Measurements from ENCODE around the gene NAT14.
A peak's percentile ranks its signal among the peaks of the same experiment; 100 is the strongest.

The NAT14 gene

DNA sequence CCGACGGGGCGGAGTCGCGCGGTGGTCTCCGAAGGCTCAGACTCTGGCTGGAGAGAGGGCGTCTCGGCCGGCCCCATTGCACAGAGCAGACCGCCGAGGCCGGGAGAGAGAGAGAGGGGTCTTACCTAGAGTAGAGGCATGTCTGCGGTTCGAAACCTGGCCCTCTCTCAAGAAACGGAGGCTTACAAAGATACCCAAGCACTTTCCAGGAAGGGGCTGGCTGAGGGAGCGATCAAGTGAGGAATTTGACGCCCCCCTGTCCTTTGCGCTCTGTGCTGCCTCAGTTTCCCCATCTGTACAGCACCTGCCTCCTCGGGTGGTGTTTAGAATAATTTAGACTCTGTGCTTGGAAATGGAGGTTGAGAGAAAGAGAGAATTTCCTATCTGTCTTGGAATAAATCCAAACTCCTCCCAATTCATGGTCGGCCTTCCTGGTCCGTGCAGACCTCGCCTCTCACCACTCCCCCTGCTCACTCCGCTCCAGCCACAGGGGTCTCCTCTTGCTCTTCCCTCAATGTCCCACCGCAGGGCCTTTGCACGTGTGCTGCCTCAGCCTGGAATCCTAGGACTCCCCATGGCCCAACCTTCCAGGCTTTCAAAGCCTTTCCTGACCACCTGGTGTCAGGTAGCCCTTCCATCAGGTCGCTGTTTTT, 22.9 kb upstream of the NAT14 start:
- no peak overlapping the region for H3K27ac ChIP-seq (ENCODE audit: low read depth, low read length, severe bottlenecking)
- peaks cover 2% of the 10 kb centered on the region for H3K4me1 ChIP-seq (ENCODE audit: control insufficient read depth, insufficient read depth, low read length, poor library complexity, severe bottlenecking)
- no peaks in the 10 kb centered on the region for H3K36me3 ChIP-seq (ENCODE audit: control insufficient read depth, insufficient read depth, low read length)
- peak overlapping the region; percentile 66 for H3K4me3 ChIP-seq (ENCODE audit: extremely low read depth, insufficient read depth, low read length, poor library complexity, severe bottlenecking)
- 21 to 30% methylated on average over 15 to 23 of the region's 27 CpGs for WGBS, 2 experiments (ENCODE audit: insufficient coverage in 2 of 2)
- H3K9me3 ChIP-seq (ENCODE audit: control insufficient read depth, low read length): no peaks in the 10 kb centered on the region

GRCh38 chr19:55462722-55463121, 22.3 kb upstream of the NAT14 start:
- H3K27ac ChIP-seq (ENCODE audit: low read depth, low read length, severe bottlenecking): no peak overlapping the region
- H3K4me3 ChIP-seq (ENCODE audit: extremely low read depth, insufficient read depth, low read length, poor library complexity, severe bottlenecking): no peak overlapping the region
- no peaks in the 10 kb centered on the region for H3K9me3 ChIP-seq (ENCODE audit: control insufficient read depth, low read length)
- 64 to 100% methylated on average over 6 of the region's 11 CpGs for WGBS, 2 experiments (ENCODE audit: insufficient coverage in 2 of 2)
- H3K4me1 ChIP-seq (ENCODE audit: control insufficient read depth, insufficient read depth, low read length, poor library complexity, severe bottlenecking): peaks cover 2% of the 10 kb centered on the region
- no peaks in the 10 kb centered on the region for H3K36me3 ChIP-seq (ENCODE audit: control insufficient read depth, insufficient read depth, low read length)

DNA sequence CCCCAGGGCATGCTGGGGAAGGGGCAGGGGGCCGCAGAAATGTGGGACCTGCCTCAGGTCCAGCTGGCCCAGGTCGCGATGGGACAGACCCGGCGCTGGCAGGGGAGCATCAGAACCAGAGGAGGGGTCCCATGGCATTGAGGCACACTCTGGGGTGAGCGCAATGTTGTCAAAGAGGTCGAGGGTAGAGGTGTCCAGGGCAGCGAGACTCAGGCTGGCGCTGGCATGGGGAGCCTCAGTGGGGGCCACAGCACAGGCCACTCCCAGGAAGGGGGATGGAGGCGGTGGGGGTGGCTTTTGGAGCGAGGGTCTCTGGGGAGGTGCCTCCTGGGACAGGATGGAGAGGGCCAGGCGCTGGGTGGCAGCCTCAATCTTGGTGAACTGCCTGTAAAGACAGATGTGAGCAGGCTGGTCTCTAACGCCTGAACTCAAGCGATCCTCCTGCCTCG, 21.4 kb upstream of the NAT14 start:
- H3K9me3 ChIP-seq (ENCODE audit: control insufficient read depth, low read length): no peaks in the 10 kb centered on the region
- 68 to 75% methylated on average over 13 to 15 of the region's 15 CpGs for WGBS, 2 experiments (ENCODE audit: insufficient coverage in 2 of 2)
- H3K27ac ChIP-seq (ENCODE audit: low read depth, low read length, severe bottlenecking): no peak overlapping the region
- peaks cover 2% of the 10 kb centered on the region for H3K4me1 ChIP-seq (ENCODE audit: control insufficient read depth, insufficient read depth, low read length, poor library complexity, severe bottlenecking)
- no peaks in the 10 kb centered on the region for H3K36me3 ChIP-seq (ENCODE audit: control insufficient read depth, insufficient read depth, low read length)
- H3K4me3 ChIP-seq (ENCODE audit: extremely low read depth, insufficient read depth, low read length, poor library complexity, severe bottlenecking): no peak overlapping the region

- Histone ChIP-seq H3K4me3 (ENCODE audit: extremely low read depth, insufficient read depth, low read length, poor library complexity, severe bottlenecking) (no peak overlapping the region), H3K27ac (ENCODE audit: low read depth, low read length, severe bottlenecking) (no peak overlapping the region), H3K4me1 (ENCODE audit: control insufficient read depth, insufficient read depth, low read length, poor library complexity, severe bottlenecking) (peaks cover 2% of the 10 kb centered on the region), H3K9me3 (ENCODE audit: control insufficient read depth, low read length) (no peaks in the 10 kb centered on the region), H3K36me3 (ENCODE audit: control insufficient read depth, insufficient read depth, low read length) (no peaks in the 10 kb centered on the region)
- 68% methylated on average over 19 of the region's 23 CpGs for WGBS, 2 experiments (ENCODE audit: insufficient coverage in 2 of 2)
These were observed 20.8 kb upstream of the NAT14 start for GRCh38 chr19:55464039-55464661.

GRCh38 chr19:55464662-55465054, 20.3 kb upstream of the NAT14 start, which contains the start of gene C19orf85:
Gene C19orf85, minus strand, starts transcription at chr19:55464751. Its CDS starts 197 bp downstream, at chr19:55464554.
- no peak within 1 kb of the TSS for H3K4me3 ChIP-seq (ENCODE audit: extremely low read depth, insufficient read depth, low read length, poor library complexity, severe bottlenecking)
- H3K9me3 ChIP-seq (ENCODE audit: control insufficient read depth, low read length): no peaks in the 10 kb centered on the region
- peaks cover 2% of the 10 kb centered on the region for H3K4me1 ChIP-seq (ENCODE audit: control insufficient read depth, insufficient read depth, low read length, poor library complexity, severe bottlenecking)
- H3K36me3 ChIP-seq (ENCODE audit: control insufficient read depth, insufficient read depth, low read length): no peaks in the 10 kb centered on the region
- H3K27ac ChIP-seq (ENCODE audit: low read depth, low read length, severe bottlenecking): no peak within 1 kb of the TSS
- WGBS, 2 experiments (ENCODE audit: insufficient coverage in 2 of 2): 27 to 32% methylated on average over 10 to 11 of the region's 14 CpGs

DNA sequence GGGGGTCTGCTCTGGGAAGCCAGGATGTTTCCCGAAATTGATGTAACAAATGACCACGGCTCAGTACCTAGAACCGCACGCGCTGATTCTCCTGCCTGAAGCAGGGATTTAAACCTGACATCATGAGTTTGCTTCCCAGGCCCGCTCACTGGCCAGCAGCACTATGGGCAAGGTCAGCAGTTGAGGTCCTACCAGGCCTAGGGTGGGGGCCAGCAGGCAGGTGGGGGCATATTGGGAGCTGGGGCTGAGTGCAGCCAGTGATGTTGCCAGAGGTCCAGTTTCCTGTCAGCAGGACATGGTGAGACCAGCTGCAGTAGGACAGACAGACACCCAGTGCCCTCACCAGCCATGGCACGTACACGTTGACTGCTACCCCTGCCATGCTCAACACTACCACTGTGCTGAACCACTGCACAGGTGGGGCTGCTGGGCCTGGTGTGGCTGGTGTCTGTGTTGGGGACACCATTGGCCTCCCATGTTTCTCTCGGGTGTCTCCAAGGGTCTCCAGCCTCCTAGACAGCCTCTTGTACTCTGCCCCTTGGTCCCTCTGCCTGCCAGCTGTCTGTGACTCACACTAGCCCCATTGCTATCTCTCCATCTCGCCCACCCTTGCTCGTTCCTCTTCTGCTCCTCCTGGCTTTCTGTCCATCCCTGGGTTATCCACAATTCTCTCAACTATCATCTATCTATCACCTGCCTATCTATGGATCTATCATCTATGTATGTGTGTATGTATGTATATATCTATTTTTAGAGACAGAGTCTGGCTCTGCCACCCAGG, 19.3 kb upstream of the NAT14 start:
- H3K9me3 ChIP-seq (ENCODE audit: control insufficient read depth, low read length): no peaks in the 10 kb centered on the region
- 79 to 83% methylated on average over 8 to 10 of the region's 11 CpGs for WGBS, 2 experiments (ENCODE audit: insufficient coverage in 2 of 2)
- no peaks in the 10 kb centered on the region for H3K36me3 ChIP-seq (ENCODE audit: control insufficient read depth, insufficient read depth, low read length)
- no peak overlapping the region for H3K4me3 ChIP-seq (ENCODE audit: extremely low read depth, insufficient read depth, low read length, poor library complexity, severe bottlenecking)
- peaks cover 2% of the 10 kb centered on the region for H3K4me1 ChIP-seq (ENCODE audit: control insufficient read depth, insufficient read depth, low read length, poor library complexity, severe bottlenecking)
- no peak overlapping the region for H3K27ac ChIP-seq (ENCODE audit: low read depth, low read length, severe bottlenecking)

GRCh38 chr19:55466241-55466614, 18.8 kb upstream of the NAT14 start:
- Histone ChIP-seq H3K9me3 (ENCODE audit: control insufficient read depth, low read length) (no peaks in the 10 kb centered on the region), H3K4me3 (ENCODE audit: extremely low read depth, insufficient read depth, low read length, poor library complexity, severe bottlenecking) (no peak overlapping the region), H3K36me3 (ENCODE audit: control insufficient read depth, insufficient read depth, low read length) (no peaks in the 10 kb centered on the region), H3K27ac (ENCODE audit: low read depth, low read length, severe bottlenecking) (no peak overlapping the region), H3K4me1 (ENCODE audit: control insufficient read depth, insufficient read depth, low read length, poor library complexity, severe bottlenecking) (peaks cover 2% of the 10 kb centered on the region)
- WGBS, 2 experiments (ENCODE audit: insufficient coverage in 2 of 2): 91 to 96% methylated on average over 4 of the region's 4 CpGs

GRCh38 chr19:55467236-55468053, 17.5 kb upstream of the NAT14 start:
- no peaks in the 10 kb centered on the region for H3K4me1 ChIP-seq (ENCODE audit: control insufficient read depth, insufficient read depth, low read length, poor library complexity, severe bottlenecking)
- H3K9me3 ChIP-seq (ENCODE audit: control insufficient read depth, low read length): no peaks in the 10 kb centered on the region
- H3K27ac ChIP-seq (ENCODE audit: low read depth, low read length, severe bottlenecking): no peak overlapping the region
- H3K4me3 ChIP-seq (ENCODE audit: extremely low read depth, insufficient read depth, low read length, poor library complexity, severe bottlenecking): no peak overlapping the region
- 33 to 57% methylated on average over 17 to 24 of the region's 29 CpGs for WGBS, 2 experiments (ENCODE audit: insufficient coverage in 2 of 2)
- H3K36me3 ChIP-seq (ENCODE audit: control insufficient read depth, insufficient read depth, low read length): no peaks in the 10 kb centered on the region

- H3K36me3 ChIP-seq (ENCODE audit: control insufficient read depth, insufficient read depth, low read length): no peaks in the 10 kb centered on the region
- no peak overlapping the region for H3K4me3 ChIP-seq (ENCODE audit: extremely low read depth, insufficient read depth, low read length, poor library complexity, severe bottlenecking)
- H3K4me1 ChIP-seq (ENCODE audit: control insufficient read depth, insufficient read depth, low read length, poor library complexity, severe bottlenecking): peaks cover under 1% of the 10 kb centered on the region
- H3K9me3 ChIP-seq (ENCODE audit: control insufficient read depth, low read length): no peaks in the 10 kb centered on the region
- WGBS, 2 experiments (ENCODE audit: insufficient coverage in 2 of 2): 0 to 4% methylated on average over 1 to 4 of the region's 4 CpGs
- H3K27ac ChIP-seq (ENCODE audit: low read depth, low read length, severe bottlenecking): no peak overlapping the region
These were observed 17.0 kb upstream of the NAT14 start for GRCh38 chr19:55468054-55468393.

- Histone ChIP-seq H3K36me3 (ENCODE audit: control insufficient read depth, insufficient read depth, low read length) (no peaks in the 10 kb centered on the region), H3K4me1 (ENCODE audit: control insufficient read depth, insufficient read depth, low read length, poor library complexity, severe bottlenecking) (peaks cover 6% of the 10 kb centered on the region), H3K27ac (ENCODE audit: low read depth, low read length, severe bottlenecking) (no peak overlapping the region), H3K4me3 (ENCODE audit: extremely low read depth, insufficient read depth, low read length, poor library complexity, severe bottlenecking) (no peak overlapping the region), H3K9me3 (ENCODE audit: control insufficient read depth, low read length) (no peaks in the 10 kb centered on the region)
- WGBS, 2 experiments (ENCODE audit: insufficient coverage in 2 of 2): 90 to 93% methylated on average over 11 to 13 of the region's 13 CpGs
These were observed 13.7 kb upstream of the NAT14 start for GRCh38 chr19:55471266-55471665.

Measured in mesodermal cell (in vitro differentiated cells).